Memory B cell (primary cell): ENCODE results near the gene RPS15.

ENCODE experiments used
- ATAC-seq: fragments of 150-1000 bp; cut with Tn5 transposase; 2 replicates; pipeline ENCODE4 v1.10.0; 2021; ENCODE audit warnings: low read depth, mild to moderate bottlenecking, moderate library complexity
- DNase-seq, 2 donors: peaks; one replicate each; pipeline ENCODE4 v3.0.0; 2022; ENCODE audit warnings: low spot score in 2 of 2
- H3K27ac Mint-ChIP-seq: one replicate; pipeline ENCODE4 v1.8.0; 2022; ENCODE audit warnings: mild to moderate bottlenecking, moderate library complexity, mixed read lengths
- H3K27me3 Mint-ChIP-seq: one replicate; pipeline ENCODE4 v1.8.0; 2022; ENCODE audit warnings: mixed read lengths
- H3K36me3 Mint-ChIP-seq: one replicate; pipeline ENCODE4 v1.8.0; 2022; ENCODE audit warnings: mild to moderate bottlenecking, mixed read lengths
- H3K4me1 Mint-ChIP-seq: one replicate; pipeline ENCODE4 v1.8.0; 2022; ENCODE audit warnings: mixed read lengths
- H3K4me3 Mint-ChIP-seq: one replicate; pipeline ENCODE4 v1.8.0; 2022; ENCODE audit warnings: mild to moderate bottlenecking, moderate library complexity, mixed read lengths
- H3K9me3 Mint-ChIP-seq: one replicate; pipeline ENCODE4 v1.8.0; 2022; ENCODE audit warnings: mixed read lengths

Gene RPS15

DNA sequence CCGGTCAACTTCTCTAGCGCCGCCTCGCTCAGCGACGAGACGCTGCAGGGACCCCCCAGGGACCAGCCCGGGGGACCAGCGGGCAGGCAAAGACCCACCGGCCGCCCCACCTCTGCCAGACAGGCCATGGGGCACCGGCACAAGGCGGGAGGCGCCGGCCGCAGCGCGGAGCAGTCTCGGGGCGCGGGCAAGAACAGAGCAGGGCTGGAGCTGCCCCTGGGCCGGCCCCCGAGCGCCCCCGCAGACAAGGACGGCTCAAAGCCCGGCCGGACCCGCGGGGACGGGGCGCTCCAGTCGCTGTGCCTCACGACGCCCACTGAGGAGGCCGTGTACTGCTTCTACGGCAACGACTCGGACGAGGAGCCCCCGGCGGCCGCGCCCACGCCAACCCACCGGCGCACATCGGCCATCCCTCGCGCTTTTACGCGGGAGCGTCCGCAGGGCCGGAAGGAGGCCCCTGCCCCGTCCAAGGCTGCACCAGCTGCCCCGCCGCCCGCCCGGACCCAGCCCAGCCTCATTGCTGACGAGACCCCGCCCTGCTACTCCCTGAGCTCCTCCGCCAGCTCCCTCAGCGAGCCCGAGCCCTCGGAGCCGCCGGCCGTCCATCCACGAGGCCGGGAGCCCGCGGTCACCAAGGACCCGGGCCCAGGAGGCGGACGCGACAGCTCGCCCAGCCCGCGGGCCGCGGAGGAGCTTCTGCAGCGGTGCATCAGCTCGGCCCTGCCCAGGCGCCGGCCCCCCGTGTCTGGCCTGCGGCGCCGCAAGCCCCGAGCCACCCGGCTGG lies 29.5 kb downstream of the RPS15 start:
- ATAC-seq = no peak

DNA sequence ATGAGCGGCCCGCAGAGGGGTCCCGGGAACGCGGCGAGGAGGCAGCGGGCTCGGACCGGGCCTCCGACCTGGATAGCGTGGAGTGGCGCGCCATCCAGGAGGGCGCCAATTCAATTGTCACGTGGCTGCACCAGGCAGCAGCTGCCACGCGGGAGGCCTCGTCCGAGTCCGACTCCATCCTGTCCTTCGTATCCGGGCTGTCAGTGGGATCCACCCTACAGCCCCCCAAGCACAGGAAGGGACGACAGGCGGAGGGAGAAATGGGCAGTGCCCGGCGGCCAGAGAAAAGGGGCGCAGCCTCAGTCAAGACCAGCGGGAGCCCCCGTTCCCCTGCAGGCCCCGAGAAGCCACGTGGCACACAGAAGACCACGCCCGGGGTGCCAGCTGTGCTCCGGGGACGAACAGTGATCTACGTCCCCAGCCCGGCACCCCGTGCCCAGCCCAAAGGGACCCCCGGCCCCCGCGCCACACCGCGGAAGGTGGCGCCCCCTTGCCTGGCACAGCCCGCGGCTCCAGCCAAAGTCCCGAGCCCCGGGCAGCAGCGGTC lies 30.2 kb downstream of the RPS15 start:
- H3K27ac Mint-ChIP-seq = no peak overlapping the region
- H3K9me3 Mint-ChIP-seq = no peaks in the 10 kb centered on the region
- DNase-seq (no peak), ATAC-seq (no peak)
- H3K36me3 Mint-ChIP-seq = no peaks in the 10 kb centered on the region
- peaks cover 11% of the 10 kb centered on the region for H3K4me1 Mint-ChIP-seq
- peak overlapping the region; percentile 51 for H3K4me3 Mint-ChIP-seq
- peaks cover 5% of the 10 kb centered on the region for H3K27me3 Mint-ChIP-seq

More for the DNA sequence above, 29.5 kb downstream of the RPS15 start:
- Mint-ChIP-seq H3K36me3 (no peaks in the 10 kb centered on the region), H3K27me3 (peaks cover 1% of the 10 kb centered on the region), H3K4me1 (peaks cover 10% of the 10 kb centered on the region), H3K4me3 (no peak overlapping the region), H3K9me3 (no peaks in the 10 kb centered on the region), H3K27ac (no peak overlapping the region)
- DNase-seq = no peak

DNA sequence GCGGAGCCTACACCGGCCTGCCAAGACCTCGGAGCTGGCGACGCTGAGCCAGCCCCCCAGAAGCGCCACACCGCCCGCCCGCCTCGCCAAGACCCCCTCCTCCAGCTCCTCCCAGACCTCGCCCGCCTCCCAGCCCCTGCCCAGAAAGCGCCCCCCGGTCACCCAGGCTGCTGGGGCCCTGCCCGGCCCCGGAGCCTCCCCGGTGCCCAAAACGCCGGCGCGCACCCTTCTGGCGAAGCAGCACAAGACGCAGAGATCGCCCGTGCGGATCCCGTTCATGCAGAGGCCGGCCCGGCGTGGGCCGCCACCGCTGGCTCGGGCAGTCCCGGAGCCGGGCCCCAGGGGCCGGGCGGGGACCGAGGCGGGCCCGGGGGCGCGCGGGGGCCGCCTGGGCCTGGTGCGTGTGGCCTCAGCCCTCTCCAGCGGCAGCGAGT lies 30.6 kb downstream of the RPS15 start:
- Mint-ChIP-seq H3K4me3 (peak overlapping the region; percentile 34), H3K27ac (no peak overlapping the region), H3K4me1 (peaks cover 13% of the 10 kb centered on the region), H3K36me3 (no peaks in the 10 kb centered on the region), H3K27me3 (peaks cover 5% of the 10 kb centered on the region), H3K9me3 (no peaks in the 10 kb centered on the region)
- ATAC-seq (no peak), DNase-seq (no peak)

DNA sequence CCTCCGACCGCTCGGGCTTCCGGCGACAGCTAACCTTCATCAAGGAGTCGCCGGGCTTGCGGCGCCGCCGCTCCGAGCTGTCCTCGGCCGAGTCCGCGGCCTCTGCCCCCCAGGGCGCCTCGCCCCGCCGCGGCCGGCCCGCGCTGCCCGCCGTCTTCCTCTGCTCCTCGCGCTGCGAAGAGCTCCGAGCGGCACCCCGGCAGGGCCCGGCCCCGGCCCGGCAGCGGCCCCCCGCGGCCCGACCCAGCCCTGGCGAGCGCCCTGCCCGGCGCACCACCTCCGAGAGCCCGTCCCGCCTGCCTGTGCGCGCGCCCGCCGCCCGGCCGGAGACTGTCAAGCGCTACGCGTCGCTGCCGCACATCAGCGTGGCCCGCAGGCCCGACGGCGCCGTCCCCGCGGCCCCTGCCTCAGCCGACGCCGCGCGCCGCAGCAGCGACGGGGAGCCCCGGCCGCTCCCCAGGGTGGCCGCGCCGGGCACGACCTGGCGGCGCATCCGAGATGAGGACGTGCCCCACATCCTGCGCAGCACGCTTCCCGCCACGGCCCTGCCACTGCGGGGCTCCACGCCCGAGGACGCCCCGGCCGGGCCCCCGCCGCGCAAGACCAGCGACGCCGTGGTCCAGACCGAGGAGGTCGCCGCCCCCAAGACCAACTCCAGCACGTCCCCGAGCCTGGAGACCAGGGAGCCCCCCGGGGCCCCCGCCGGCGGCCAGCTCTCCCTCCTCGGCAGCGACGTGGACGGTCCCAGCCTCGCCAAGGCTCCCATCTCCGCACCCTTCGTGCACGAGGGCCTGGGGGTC lies 31.3 kb downstream of the RPS15 start:
- Mint-ChIP-seq H3K9me3 (no peaks in the 10 kb centered on the region), H3K36me3 (no peaks in the 10 kb centered on the region), H3K27me3 (peaks cover 5% of the 10 kb centered on the region), H3K4me3 (peak overlapping the region; percentile 81), H3K4me1 (peaks cover 13% of the 10 kb centered on the region), H3K27ac (no peak overlapping the region)
- ATAC-seq (peak; percentile 24), DNase-seq (no peak)

DNA sequence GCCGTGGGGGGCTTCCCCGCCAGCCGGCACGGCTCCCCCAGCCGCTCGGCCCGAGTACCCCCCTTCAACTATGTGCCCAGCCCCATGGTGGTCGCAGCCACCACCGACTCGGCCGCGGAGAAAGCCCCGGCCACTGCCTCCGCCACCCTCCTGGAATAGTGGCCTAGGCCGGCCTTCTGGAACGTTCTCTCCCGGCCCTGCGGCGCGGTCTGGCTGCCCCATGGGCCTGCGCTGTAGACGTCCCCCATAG lies 31.8 kb downstream of the RPS15 start:
- no peak for ATAC-seq
- Mint-ChIP-seq H3K27me3 (peaks cover 5% of the 10 kb centered on the region), H3K9me3 (no peaks in the 10 kb centered on the region), H3K27ac (no peak overlapping the region), H3K4me1 (peaks cover 13% of the 10 kb centered on the region), H3K4me3 (peak overlapping the region; percentile 81), H3K36me3 (no peaks in the 10 kb centered on the region)
- DNase-seq = peak in 1 of 2 donors; percentile 30

DNA sequence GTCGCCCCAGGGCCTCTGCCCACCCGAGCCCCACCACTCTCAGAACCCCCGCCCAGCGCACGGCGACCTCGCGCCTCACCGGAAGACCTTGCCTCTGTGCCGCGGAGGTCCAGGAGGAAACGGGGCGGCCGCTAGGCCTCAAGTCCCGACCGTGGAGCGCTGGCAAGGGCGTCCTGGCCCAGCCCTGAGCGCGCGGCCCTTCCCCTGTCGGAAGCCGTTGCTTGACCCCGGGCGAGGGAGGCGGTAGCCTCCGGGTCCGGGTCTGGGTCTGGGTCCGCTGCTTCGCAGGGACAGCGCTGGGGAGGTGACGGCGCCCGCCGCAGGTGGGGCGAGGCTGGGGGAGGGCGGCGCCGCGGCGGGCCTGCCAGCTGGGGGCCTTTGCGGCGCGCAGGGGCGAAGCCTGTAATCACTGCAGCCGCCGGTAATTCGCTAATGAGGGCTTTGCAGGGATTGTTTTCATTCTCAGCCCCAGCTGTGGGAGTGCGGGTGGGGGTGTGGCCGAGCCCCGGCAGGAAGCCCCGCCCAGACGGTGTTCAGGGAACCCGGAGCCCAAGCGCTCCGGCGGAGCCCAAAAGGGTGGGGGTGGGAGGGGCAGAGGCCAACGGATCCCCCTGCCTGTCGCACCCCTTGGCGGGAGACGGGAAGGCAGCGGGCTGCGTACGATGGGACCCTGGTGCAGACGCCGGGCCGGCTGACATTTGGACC lies 32.3 kb downstream of the RPS15 start:
- Mint-ChIP-seq H3K36me3 (no peaks in the 10 kb centered on the region), H3K27ac (no peak overlapping the region)
- ATAC-seq = peak; percentile 73

DNA sequence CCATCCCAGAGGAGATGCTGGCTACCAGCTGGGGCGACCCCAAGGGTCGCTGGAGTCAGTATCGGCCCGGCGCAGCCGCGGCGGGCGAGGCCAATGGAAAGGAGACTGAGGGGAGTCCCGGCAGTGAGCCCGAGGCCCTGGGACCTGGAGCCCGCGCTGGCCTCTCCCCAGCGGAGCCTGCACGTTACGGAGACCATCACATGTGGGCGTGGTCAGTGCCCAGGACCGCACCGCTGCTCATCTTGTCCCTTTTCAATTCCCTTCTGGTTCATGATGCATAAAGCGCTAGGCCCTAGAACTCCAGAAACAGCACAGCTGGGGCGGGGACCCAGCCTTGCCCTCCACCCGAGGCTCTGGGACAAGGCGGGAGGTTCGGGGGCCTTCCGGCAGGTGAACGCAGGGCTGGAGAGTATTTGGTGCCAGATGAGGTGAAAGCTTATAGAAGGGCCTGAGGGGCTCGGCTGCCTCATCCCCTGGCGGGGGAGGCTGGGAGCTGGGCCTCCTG lies 32.9 kb downstream of the RPS15 start:
- no peak for DNase-seq
- no peaks in the 10 kb centered on the region for H3K9me3 Mint-ChIP-seq
- H3K27ac Mint-ChIP-seq = no peak overlapping the region
- H3K36me3 Mint-ChIP-seq = no peaks in the 10 kb centered on the region
- H3K27me3 Mint-ChIP-seq = peaks cover 5% of the 10 kb centered on the region
- peak; percentile 29 for ATAC-seq
- peak overlapping the region; percentile 71 for H3K4me3 Mint-ChIP-seq
- peaks cover 13% of the 10 kb centered on the region for H3K4me1 Mint-ChIP-seq

More for the DNA sequence above, 32.3 kb downstream of the RPS15 start:
- peak in 1 of 2 donors; percentile 61 for DNase-seq
- Mint-ChIP-seq H3K27me3 (peaks cover 5% of the 10 kb centered on the region), H3K4me1 (peaks cover 13% of the 10 kb centered on the region), H3K4me3 (peak overlapping the region; percentile 81), H3K9me3 (no peaks in the 10 kb centered on the region)

DNA sequence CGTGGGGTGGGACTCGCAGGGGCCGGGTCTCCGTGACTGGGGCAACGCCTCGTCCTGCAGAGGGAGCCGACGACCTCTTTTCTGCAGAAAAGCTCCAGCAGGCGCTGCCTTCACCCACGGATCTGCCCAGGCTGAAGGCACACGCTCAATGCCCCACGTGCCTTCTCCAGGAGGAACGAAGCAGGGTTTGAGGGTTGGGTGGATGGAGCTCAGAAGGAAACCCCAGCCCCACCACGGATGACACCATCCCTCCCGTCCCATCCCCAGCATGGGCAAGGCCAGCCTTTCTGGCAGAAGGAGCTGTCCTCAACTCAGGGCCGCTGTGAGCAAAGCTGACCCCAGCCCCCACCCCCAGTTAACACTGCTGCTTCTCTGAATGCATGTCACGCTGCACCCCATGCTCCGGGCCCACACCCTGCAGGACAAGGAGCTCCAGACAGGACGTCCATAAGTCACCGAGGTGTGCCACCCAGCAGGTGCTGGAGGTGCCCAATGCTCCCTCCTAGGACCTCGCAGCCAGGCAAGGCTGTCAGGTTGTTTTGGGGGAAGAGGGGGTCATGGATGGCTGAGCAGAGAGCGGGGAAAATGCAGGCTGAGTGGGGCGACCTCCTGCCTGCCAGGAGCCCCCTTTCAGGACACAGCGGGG lies 33.4 kb downstream of the RPS15 start:
- no peaks in the 10 kb centered on the region for H3K36me3 Mint-ChIP-seq
- no peak for ATAC-seq
- H3K4me3 Mint-ChIP-seq = no peak overlapping the region
- peaks cover 5% of the 10 kb centered on the region for H3K27me3 Mint-ChIP-seq
- no peak overlapping the region for H3K27ac Mint-ChIP-seq
- peaks cover 13% of the 10 kb centered on the region for H3K4me1 Mint-ChIP-seq
- no peak for DNase-seq
- no peaks in the 10 kb centered on the region for H3K9me3 Mint-ChIP-seq

DNA sequence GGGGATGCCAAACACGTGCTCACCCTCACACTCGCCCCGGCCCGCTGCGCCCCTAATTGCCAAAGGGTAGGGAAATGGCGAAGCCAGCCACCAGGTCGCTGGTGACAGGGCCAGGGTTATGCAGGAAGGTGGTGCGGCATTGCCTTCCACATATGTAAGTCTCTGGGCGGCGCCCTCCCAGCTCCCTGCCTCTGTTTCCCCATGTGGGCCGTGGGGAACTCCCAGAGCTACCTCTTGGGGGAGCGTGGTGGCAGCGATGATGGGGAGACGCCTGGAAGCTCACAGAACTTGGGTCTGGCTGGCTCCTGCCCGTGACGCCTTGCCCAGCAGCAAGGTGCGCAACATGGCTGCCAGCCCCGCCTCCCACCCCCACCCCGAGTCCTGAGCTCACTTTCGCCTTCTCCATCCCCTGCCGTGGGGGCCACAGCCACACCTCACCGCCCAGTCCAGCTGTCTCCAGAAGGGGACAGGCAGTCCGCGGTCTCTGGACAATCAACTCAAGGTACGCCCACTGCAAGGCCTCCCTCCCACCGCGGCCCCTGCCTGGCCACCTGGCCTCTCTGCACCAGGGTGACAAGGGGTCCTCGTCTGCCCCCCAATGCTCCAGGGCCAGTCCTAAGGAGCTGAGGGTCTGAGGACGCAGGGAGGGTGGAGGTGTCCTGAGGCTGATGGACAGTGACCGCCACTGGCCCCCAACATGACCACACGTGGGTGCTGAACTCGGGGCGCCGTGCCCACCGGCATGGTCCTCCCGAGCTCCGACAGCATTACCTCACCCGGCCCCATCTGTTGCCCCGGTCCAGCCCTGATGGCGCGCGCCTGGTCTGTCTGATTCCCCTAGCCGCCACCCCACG lies 34.3 kb downstream of the RPS15 start:
- H3K4me1 Mint-ChIP-seq = peaks cover 14% of the 10 kb centered on the region

DNA sequence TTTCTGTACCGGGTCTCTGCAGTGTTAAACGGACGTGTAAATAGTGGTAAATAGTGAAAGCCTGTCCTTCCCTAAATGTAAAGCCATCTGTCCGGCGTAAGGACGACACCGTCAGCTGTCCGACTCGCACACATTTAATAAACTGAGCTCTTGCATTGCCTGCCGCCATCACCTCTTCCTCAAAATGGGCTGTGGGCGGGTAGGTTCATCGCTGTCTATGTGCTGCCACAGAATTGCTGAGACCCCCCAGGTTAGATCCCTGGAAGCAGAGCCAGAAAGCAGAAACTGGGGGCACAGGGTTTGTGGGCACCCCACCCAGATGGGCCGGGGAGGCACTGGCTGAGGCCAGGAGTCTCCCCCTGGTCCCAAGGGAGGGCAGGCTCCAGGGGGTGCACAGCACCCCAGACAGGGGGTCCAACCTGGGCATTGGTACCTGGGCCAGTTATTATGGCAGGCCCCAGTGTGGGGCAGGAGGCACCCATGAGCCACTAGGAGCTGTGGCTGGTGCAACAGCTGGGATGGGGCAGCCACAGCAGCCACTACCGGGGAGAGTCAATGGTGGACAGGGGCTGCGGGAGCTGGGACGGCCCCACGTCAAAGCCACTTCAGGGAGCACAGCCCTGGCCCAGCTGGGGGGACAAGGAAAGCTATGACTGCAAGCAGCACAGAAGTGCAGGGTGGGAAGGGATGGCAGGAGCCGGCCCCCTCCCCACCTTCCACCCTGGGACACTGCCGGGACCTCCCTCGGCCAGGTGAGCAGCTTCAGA lies 35.1 kb downstream of the RPS15 start:
- ATAC-seq (no peak), DNase-seq (no peak)
- Mint-ChIP-seq H3K4me3 (peak overlapping the region; percentile 51), H3K9me3 (no peaks in the 10 kb centered on the region), H3K27me3 (peaks cover 5% of the 10 kb centered on the region), H3K36me3 (peaks cover 2% of the 10 kb centered on the region), H3K4me1 (peaks cover 15% of the 10 kb centered on the region), H3K27ac (no peak overlapping the region)

More for the DNA sequence above, 34.3 kb downstream of the RPS15 start:
- H3K9me3 Mint-ChIP-seq = no peaks in the 10 kb centered on the region
- ATAC-seq = no peak
- H3K4me3 Mint-ChIP-seq = no peak overlapping the region
- H3K27ac Mint-ChIP-seq = no peak overlapping the region
- H3K36me3 Mint-ChIP-seq = peaks cover 2% of the 10 kb centered on the region
- H3K27me3 Mint-ChIP-seq = peaks cover 5% of the 10 kb centered on the region
- no peak for DNase-seq

DNA sequence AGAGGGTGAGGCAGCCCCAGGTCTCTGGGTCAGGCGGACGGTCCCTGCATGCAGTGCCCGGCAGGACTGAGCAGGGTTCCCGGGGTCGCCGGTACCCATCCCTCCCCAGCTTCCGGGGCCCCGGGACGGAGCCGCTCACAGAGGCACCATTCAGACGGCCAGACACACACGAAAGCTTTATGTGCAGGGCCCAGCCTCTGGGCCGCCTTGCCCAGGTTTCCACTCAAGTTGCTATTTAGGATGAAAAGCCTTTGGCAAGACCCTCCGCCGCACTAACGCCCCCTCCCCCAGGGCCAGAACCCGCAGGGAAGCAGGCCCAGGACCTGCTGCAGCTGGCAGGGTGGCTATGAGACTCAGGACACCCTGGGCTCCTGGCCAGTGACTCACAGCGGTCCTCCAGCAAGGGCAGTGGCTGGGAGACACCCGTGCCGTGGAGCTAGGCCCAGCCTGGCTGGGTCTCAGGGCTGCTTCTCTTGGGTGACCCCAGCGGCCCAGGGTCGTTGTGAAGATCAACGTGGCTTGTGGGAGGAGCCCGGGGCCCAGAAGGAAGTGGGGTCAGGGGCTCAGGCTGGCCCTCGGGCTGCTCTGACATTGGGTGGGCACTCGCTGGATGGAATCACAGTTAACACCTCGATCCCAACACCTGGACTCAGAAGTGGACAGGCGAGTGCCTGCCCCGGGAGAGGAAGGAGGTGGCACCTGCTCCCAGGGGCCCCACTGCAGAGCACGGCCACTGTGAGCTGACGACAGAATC lies 36.0 kb downstream of the RPS15 start:
- Mint-ChIP-seq H3K36me3 (peaks cover 4% of the 10 kb centered on the region), H3K27ac (no peak overlapping the region), H3K4me3 (no peak overlapping the region), H3K9me3 (no peaks in the 10 kb centered on the region), H3K27me3 (peaks cover 5% of the 10 kb centered on the region), H3K4me1 (peaks cover 18% of the 10 kb centered on the region)
- DNase-seq (no peak), ATAC-seq (no peak)
